ENCODE results near the gene HMMR. TPM values are rescaled to one million over a fixed set of nuclear protein-coding genes. Genes with fewer than 3 reads are reported as not detected.
"Not testable (repeated sequence)": the region's sequence is repeated elsewhere in the genome, so short reads cannot be mapped to it uniquely, and the experiment has no call there.

Gene HMMR
- 0.54 TPM for total RNA-seq

GRCh38 chr5:163460562-163461171 lies at the start of gene HMMR:
Gene HMMR, plus strand, starts transcription at chr5:163460632. Its CDS starts 61 bp downstream, at chr5:163460693.
- DNase-seq (ENCODE audit: low read depth in 2 of 3, low spot score in 2 of 3) = peak in 1 of 3 donors; percentile 24

- not testable (repeated sequence) for DNase-seq (ENCODE audit: low read depth in 2 of 3, low spot score in 2 of 3)
These were observed 44.8 kb upstream of the HMMR start for GRCh38 chr5:163415673-163416072.

GRCh38 chr5:163424836-163425235 lies 35.6 kb upstream of the HMMR start:
- peak in 1 of 3 donors; percentile 7 for DNase-seq (ENCODE audit: low read depth in 2 of 3, low spot score in 2 of 3)

GRCh38 chr5:163426128-163426527 lies 34.3 kb upstream of the HMMR start:
- peak in 2 of 3 donors; percentile 65 to 81 for DNase-seq (ENCODE audit: low read depth in 2 of 3, low spot score in 2 of 3)

GRCh38 chr5:163432544-163432943 lies 27.9 kb upstream of the HMMR start:
- no peak for DNase-seq (ENCODE audit: low read depth in 2 of 3, low spot score in 2 of 3)

- no peak for DNase-seq (ENCODE audit: low read depth in 2 of 3, low spot score in 2 of 3)
These were observed 27.2 kb upstream of the HMMR start for GRCh38 chr5:163433271-163433670.

- DNase-seq (ENCODE audit: low read depth in 2 of 3, low spot score in 2 of 3) = no peak
These were observed 26.0 kb upstream of the HMMR start for GRCh38 chr5:163434401-163434866.

GRCh38 chr5:163436515-163436914 lies 23.9 kb upstream of the HMMR start:
- no peak for DNase-seq (ENCODE audit: low read depth in 2 of 3, low spot score in 2 of 3)

- no peak for DNase-seq (ENCODE audit: low read depth in 2 of 3, low spot score in 2 of 3)
These were observed 23.5 kb upstream of the HMMR start for GRCh38 chr5:163437011-163437308.

GRCh38 chr5:163437309-163438182 lies 22.9 kb upstream of the HMMR start, which contains the start of gene CCNG1:
Gene CCNG1, plus strand, starts transcription at chr5:163437595. Its CDS starts 1,662 bp downstream, at chr5:163439257.
- peak; percentile 69 to 98 (median 96) for DNase-seq (ENCODE audit: low read depth in 2 of 3, low spot score in 2 of 3)

- DNase-seq (ENCODE audit: low read depth in 2 of 3, low spot score in 2 of 3) = peak in 2 of 3 donors; percentile 32 to 43
These were observed 21.4 kb upstream of the HMMR start for GRCh38 chr5:163439092-163439425.

GRCh38 chr5:163440954-163441353 lies 19.5 kb upstream of the HMMR start:
- no peak for DNase-seq (ENCODE audit: low read depth in 2 of 3, low spot score in 2 of 3)

- no peak for DNase-seq (ENCODE audit: low read depth in 2 of 3, low spot score in 2 of 3)
These were observed 15.9 kb upstream of the HMMR start for GRCh38 chr5:163444526-163444925.

GRCh38 chr5:163445345-163445744 lies 15.1 kb upstream of the HMMR start:
- no peak for DNase-seq (ENCODE audit: low read depth in 2 of 3, low spot score in 2 of 3)

- DNase-seq (ENCODE audit: low read depth in 2 of 3, low spot score in 2 of 3) = no peak
These were observed 13.2 kb upstream of the HMMR start for GRCh38 chr5:163447191-163447590.

- DNase-seq (ENCODE audit: low read depth in 2 of 3, low spot score in 2 of 3) = no peak
These were observed 12.6 kb upstream of the HMMR start for GRCh38 chr5:163447875-163448274.

GRCh38 chr5:163448491-163448890 lies 11.9 kb upstream of the HMMR start:
- DNase-seq (ENCODE audit: low read depth in 2 of 3, low spot score in 2 of 3) = no peak

- DNase-seq (ENCODE audit: low read depth in 2 of 3, low spot score in 2 of 3) = no peak
These were observed 8.9 kb upstream of the HMMR start for GRCh38 chr5:163451489-163451888.

- DNase-seq (ENCODE audit: low read depth in 2 of 3, low spot score in 2 of 3) = no peak
These were observed 6.7 kb upstream of the HMMR start for GRCh38 chr5:163453705-163454104.

GRCh38 chr5:163455406-163455805 lies 5.0 kb upstream of the HMMR start:
- DNase-seq (ENCODE audit: low read depth in 2 of 3, low spot score in 2 of 3) = not testable (repeated sequence)

- no peak for DNase-seq (ENCODE audit: low read depth in 2 of 3, low spot score in 2 of 3)
These were observed 4.3 kb upstream of the HMMR start for GRCh38 chr5:163456029-163456589.

- DNase-seq (ENCODE audit: low read depth in 2 of 3, low spot score in 2 of 3) = no peak
These were observed 3.6 kb upstream of the HMMR start for GRCh38 chr5:163456840-163457239.

All from hematopoietic multipotent progenitor cell (in vitro differentiated cells).